Measurements from ENCODE around the gene DNAH11.
"Not testable (repeated sequence)": the region's sequence is repeated elsewhere in the genome, so short reads cannot be mapped to it uniquely, and the experiment has no call there.

Gene DNAH11

GRCh38 chr7:21844742-21845141 is 301.9 kb downstream of the DNAH11 start:
- no peaks in the 10 kb centered on the region for H3K36me3 ChIP-seq (ENCODE audit: control insufficient read depth, insufficient read depth, low read length)
- no peaks in the 10 kb centered on the region for H3K27me3 ChIP-seq (ENCODE audit: control insufficient read depth, insufficient read depth, low read length)
- no peak overlapping the region for H3K9ac ChIP-seq (ENCODE audit: low read length)
- no peaks in the 10 kb centered on the region for H3K4me1 ChIP-seq (ENCODE audit: control insufficient read depth, insufficient read depth, low read length)
- no peak overlapping the region for H3K4me3 ChIP-seq (ENCODE audit: low read length)
- H3K9me3 ChIP-seq (ENCODE audit: control insufficient read depth, low read length): no peaks in the 10 kb centered on the region

GRCh38 chr7:21850531-21851285 is 307.9 kb downstream of the DNAH11 start:
- Histone ChIP-seq H3K4me3 (ENCODE audit: low read length) (no peak overlapping the region), H3K36me3 (ENCODE audit: control insufficient read depth, insufficient read depth, low read length) (no peaks in the 10 kb centered on the region), H3K9ac (ENCODE audit: low read length) (no peak overlapping the region)

GRCh38 chr7:21851559-21851967 is 308.7 kb downstream of the DNAH11 start:
- H3K4me3 ChIP-seq (ENCODE audit: low read length): no peak overlapping the region
- H3K36me3 ChIP-seq (ENCODE audit: control insufficient read depth, insufficient read depth, low read length): no peaks in the 10 kb centered on the region
- no peaks in the 10 kb centered on the region for H3K4me1 ChIP-seq (ENCODE audit: control insufficient read depth, insufficient read depth, low read length)
- H3K27me3 ChIP-seq (ENCODE audit: control insufficient read depth, insufficient read depth, low read length): no peaks in the 10 kb centered on the region
- H3K9ac ChIP-seq (ENCODE audit: low read length): no peak overlapping the region
- H3K9me3 ChIP-seq (ENCODE audit: control insufficient read depth, low read length): no peaks in the 10 kb centered on the region

More at GRCh38 chr7:21850531-21851285, 307.9 kb downstream of the DNAH11 start:
- Histone ChIP-seq H3K4me1 (ENCODE audit: control insufficient read depth, insufficient read depth, low read length) (no peaks in the 10 kb centered on the region), H3K9me3 (ENCODE audit: control insufficient read depth, low read length) (no peaks in the 10 kb centered on the region), H3K27me3 (ENCODE audit: control insufficient read depth, insufficient read depth, low read length) (no peaks in the 10 kb centered on the region)

GRCh38 chr7:21865631-21866204 is 322.9 kb downstream of the DNAH11 start:
- not testable (repeated sequence) for H3K9me3 ChIP-seq (ENCODE audit: control insufficient read depth, low read length); H3K36me3 ChIP-seq (ENCODE audit: control insufficient read depth, insufficient read depth, low read length); H3K27me3 ChIP-seq (ENCODE audit: control insufficient read depth, insufficient read depth, low read length); H3K4me3 ChIP-seq (ENCODE audit: low read length); H3K4me1 ChIP-seq (ENCODE audit: control insufficient read depth, insufficient read depth, low read length); H3K9ac ChIP-seq (ENCODE audit: low read length)

GRCh38 chr7:21866731-21867130 is 323.9 kb downstream of the DNAH11 start:
- no peaks in the 10 kb centered on the region for H3K4me1 ChIP-seq (ENCODE audit: control insufficient read depth, insufficient read depth, low read length)
- H3K9me3 ChIP-seq (ENCODE audit: control insufficient read depth, low read length): no peaks in the 10 kb centered on the region
- no peaks in the 10 kb centered on the region for H3K36me3 ChIP-seq (ENCODE audit: control insufficient read depth, insufficient read depth, low read length)
- H3K9ac ChIP-seq (ENCODE audit: low read length): no peak overlapping the region
- no peak overlapping the region for H3K4me3 ChIP-seq (ENCODE audit: low read length)
- no peaks in the 10 kb centered on the region for H3K27me3 ChIP-seq (ENCODE audit: control insufficient read depth, insufficient read depth, low read length)

GRCh38 chr7:21867226-21867625 is 324.4 kb downstream of the DNAH11 start:
- H3K9ac ChIP-seq (ENCODE audit: low read length): no peak overlapping the region
- H3K4me3 ChIP-seq (ENCODE audit: low read length): no peak overlapping the region
- no peaks in the 10 kb centered on the region for H3K27me3 ChIP-seq (ENCODE audit: control insufficient read depth, insufficient read depth, low read length)
- H3K36me3 ChIP-seq (ENCODE audit: control insufficient read depth, insufficient read depth, low read length): no peaks in the 10 kb centered on the region
- H3K9me3 ChIP-seq (ENCODE audit: control insufficient read depth, low read length): no peaks in the 10 kb centered on the region
- H3K4me1 ChIP-seq (ENCODE audit: control insufficient read depth, insufficient read depth, low read length): no peaks in the 10 kb centered on the region

GRCh38 chr7:21867816-21868575 is 325.2 kb downstream of the DNAH11 start:
- no peak overlapping the region for H3K9ac ChIP-seq (ENCODE audit: low read length)
- no peak overlapping the region for H3K4me3 ChIP-seq (ENCODE audit: low read length)
- H3K36me3 ChIP-seq (ENCODE audit: control insufficient read depth, insufficient read depth, low read length): no peaks in the 10 kb centered on the region
- H3K9me3 ChIP-seq (ENCODE audit: control insufficient read depth, low read length): no peaks in the 10 kb centered on the region
- H3K27me3 ChIP-seq (ENCODE audit: control insufficient read depth, insufficient read depth, low read length): no peaks in the 10 kb centered on the region
- no peaks in the 10 kb centered on the region for H3K4me1 ChIP-seq (ENCODE audit: control insufficient read depth, insufficient read depth, low read length)

GRCh38 chr7:21868576-21868850 is 325.7 kb downstream of the DNAH11 start:
- Histone ChIP-seq H3K9me3 (ENCODE audit: control insufficient read depth, low read length) (no peaks in the 10 kb centered on the region), H3K9ac (ENCODE audit: low read length) (no peak overlapping the region), H3K27me3 (ENCODE audit: control insufficient read depth, insufficient read depth, low read length) (no peaks in the 10 kb centered on the region)

GRCh38 chr7:21869785-21870402 is 327.1 kb downstream of the DNAH11 start:
- H3K36me3 ChIP-seq (ENCODE audit: control insufficient read depth, insufficient read depth, low read length): no peaks in the 10 kb centered on the region
- H3K27me3 ChIP-seq (ENCODE audit: control insufficient read depth, insufficient read depth, low read length): no peaks in the 10 kb centered on the region
- no peak overlapping the region for H3K9ac ChIP-seq (ENCODE audit: low read length)

More at GRCh38 chr7:21868576-21868850, 325.7 kb downstream of the DNAH11 start:
- no peaks in the 10 kb centered on the region for H3K36me3 ChIP-seq (ENCODE audit: control insufficient read depth, insufficient read depth, low read length)
- no peaks in the 10 kb centered on the region for H3K4me1 ChIP-seq (ENCODE audit: control insufficient read depth, insufficient read depth, low read length)
- H3K4me3 ChIP-seq (ENCODE audit: low read length): no peak overlapping the region

GRCh38 chr7:21883069-21883468 is 340.2 kb downstream of the DNAH11 start:
- Histone ChIP-seq H3K4me1 (ENCODE audit: control insufficient read depth, insufficient read depth, low read length) (no peaks in the 10 kb centered on the region), H3K27me3 (ENCODE audit: control insufficient read depth, insufficient read depth, low read length) (no peaks in the 10 kb centered on the region), H3K4me3 (ENCODE audit: low read length) (no peak overlapping the region), H3K9me3 (ENCODE audit: control insufficient read depth, low read length) (no peaks in the 10 kb centered on the region), H3K9ac (ENCODE audit: low read length) (no peak overlapping the region), H3K36me3 (ENCODE audit: control insufficient read depth, insufficient read depth, low read length) (no peaks in the 10 kb centered on the region)

More at GRCh38 chr7:21869785-21870402, 327.1 kb downstream of the DNAH11 start:
- Histone ChIP-seq H3K9me3 (ENCODE audit: control insufficient read depth, low read length) (no peaks in the 10 kb centered on the region), H3K4me3 (ENCODE audit: low read length) (no peak overlapping the region), H3K4me1 (ENCODE audit: control insufficient read depth, insufficient read depth, low read length) (no peaks in the 10 kb centered on the region)

GRCh38 chr7:21883501-21883900 is 340.7 kb downstream of the DNAH11 start:
- not testable (repeated sequence) for H3K9me3 ChIP-seq (ENCODE audit: control insufficient read depth, low read length); H3K36me3 ChIP-seq (ENCODE audit: control insufficient read depth, insufficient read depth, low read length); H3K4me3 ChIP-seq (ENCODE audit: low read length); H3K27me3 ChIP-seq (ENCODE audit: control insufficient read depth, insufficient read depth, low read length); H3K9ac ChIP-seq (ENCODE audit: low read length); H3K4me1 ChIP-seq (ENCODE audit: control insufficient read depth, insufficient read depth, low read length)

- Histone ChIP-seq H3K27me3 (ENCODE audit: control insufficient read depth, insufficient read depth, low read length) (no peaks in the 10 kb centered on the region), H3K9me3 (ENCODE audit: control insufficient read depth, low read length) (no peaks in the 10 kb centered on the region), H3K4me3 (ENCODE audit: low read length) (no peak overlapping the region), H3K9ac (ENCODE audit: low read length) (no peak overlapping the region), H3K36me3 (ENCODE audit: control insufficient read depth, insufficient read depth, low read length) (no peaks in the 10 kb centered on the region), H3K4me1 (ENCODE audit: control insufficient read depth, insufficient read depth, low read length) (no peaks in the 10 kb centered on the region)
Measured at GRCh38 chr7:21884496-21884895, 341.7 kb downstream of the DNAH11 start.
